Stimulated activated CD8-positive, alpha-beta memory T cell treated with anti-CD3 and anti-CD28 coated beads, Interleukin-15, amount 100 ng/mL, for 1 hour (primary cell): ENCODE measurements around the gene IL10.
"Not testable (repeated sequence)": the region's sequence is repeated elsewhere in the genome, so short reads cannot be mapped to it uniquely, and the experiment has no call there.

Experiments used
- DNase-seq: peaks from one replicate; pipeline ENCODE4 v3.0.0-alpha.2; 2020; ENCODE audit warnings: low read depth

Gene IL10

GRCh38 chr1:206793620-206794019, 21.3 kb upstream of the IL10 start:
- no peak for DNase-seq

GRCh38 chr1:206792939-206793607, 20.8 kb upstream of the IL10 start:
- DNase-seq: no peak

GRCh38 chr1:206790502-206791250, 18.4 kb upstream of the IL10 start:
- no peak for DNase-seq

GRCh38 chr1:206788487-206789050, 16.3 kb upstream of the IL10 start:
- DNase-seq: no peak

GRCh38 chr1:206787891-206788290, 15.6 kb upstream of the IL10 start:
- no peak for DNase-seq

- no peak for DNase-seq
Observed at GRCh38 chr1:206786212-206786886, 14.1 kb upstream of the IL10 start.

GRCh38 chr1:206785182-206785765, 13.0 kb upstream of the IL10 start:
- DNase-seq: no peak

- peak; percentile 34 for DNase-seq
Observed at GRCh38 chr1:206784471-206784903, 12.2 kb upstream of the IL10 start.

- no peak for DNase-seq
Observed at GRCh38 chr1:206783506-206783905, 11.2 kb upstream of the IL10 start.

- DNase-seq: no peak
Observed at GRCh38 chr1:206782448-206782847, 10.2 kb upstream of the IL10 start.

- no peak for DNase-seq
Observed at GRCh38 chr1:206779638-206780037, 7.3 kb upstream of the IL10 start.

GRCh38 chr1:206778911-206779310, 6.6 kb upstream of the IL10 start:
- not testable (repeated sequence) for DNase-seq

GRCh38 chr1:206778031-206778430, 5.7 kb upstream of the IL10 start:
- DNase-seq: no peak

GRCh38 chr1:206776229-206776628, 3.9 kb upstream of the IL10 start:
- no peak for DNase-seq

- DNase-seq: no peak
Observed at GRCh38 chr1:206774093-206774492, 1.8 kb upstream of the IL10 start.

GRCh38 chr1:206771338-206771692, 979 bp downstream of the IL10 start:
- DNase-seq: no peak

- DNase-seq: no peak
Observed at GRCh38 chr1:206770531-206771337, 1.6 kb downstream of the IL10 start, which contains the start of gene IL19. IL19 (plus strand) TSS chr1:206770773; CDS start chr1:206836663, 65,890 bp downstream.

- no peak for DNase-seq
Observed at GRCh38 chr1:206769304-206769731, 3.0 kb downstream of the IL10 start.

GRCh38 chr1:206768472-206769303, 3.6 kb downstream of the IL10 start:
- DNase-seq: no peak

- DNase-seq: peak; percentile 35
Observed at GRCh38 chr1:206766251-206766856, 5.9 kb downstream of the IL10 start.
